Heart right ventricle (tissue), 16 donors: ENCODE measurements around the gene SLC35F3. TPM values are rescaled to one million over a fixed set of nuclear protein-coding genes. Genes with fewer than 3 reads are reported as not detected.

Experiments
- ATAC-seq, 8 donors: fragments of 200-7000 bp; cut with Tn5 transposase; one replicate each; pipeline ENCODE4 v1.9.1; 2020; ENCODE audit warnings: mild to moderate bottlenecking in 8 of 8, moderate library complexity in 8 of 8, moderate number of reproducible peaks in 1 of 8
- DNase-seq, 2 donors: peaks; one replicate each; pipeline ENCODE4 v3.0.0-alpha.2; 2020
- H3K27ac ChIP-seq, 10 donors: fragments of 200-600 bp; sonication (generic) in 2 of 10; one replicate each; pipeline versions ENCODE4 v1.5.0 to v1.8.0; 2020 to 2022; ENCODE audit warnings: mild to moderate bottlenecking in 3 of 10
- H3K27me3 ChIP-seq, 7 donors: fragments of 200-600 bp; one replicate each; pipeline ENCODE4 v1.8.0; 2021 to 2022; ENCODE audit warnings: mild to moderate bottlenecking in 2 of 7
- H3K36me3 ChIP-seq, 9 donors: fragments of 200-600 bp; sonication (generic) in 1 of 9; one replicate each; pipeline versions ENCODE4 v1.5.0 to v1.8.0; 2020 to 2022; ENCODE audit warnings: mild to moderate bottlenecking in 2 of 9
- H3K4me1 ChIP-seq, 9 donors: fragments of 200-600 bp; sonication (generic) in 1 of 9; one replicate each; pipeline versions ENCODE4 v1.5.0 to v1.8.0; 2020 to 2022; ENCODE audit warnings: mild to moderate bottlenecking in 4 of 9
- H3K4me3 ChIP-seq, 10 donors: fragments of 200-600 bp; sonication (generic) in 2 of 10; one replicate each; pipeline versions ENCODE4 v1.5.0 to v1.8.0; 2020 to 2022; ENCODE audit warnings: mild to moderate bottlenecking in 7 of 10, moderate library complexity in 2 of 10
- H3K9me3 ChIP-seq, 11 donors: fragments of 200-600 bp in 10 of 11; sonication (generic) in 2 of 11; one replicate each; pipeline versions ENCODE4 v1.5.0 to v1.8.0; 2013 to 2022; ENCODE audit warnings: mild to moderate bottlenecking in 2 of 11, control low read depth in 1 of 11, moderate library complexity in 1 of 11
- WGBS, 2 donors: extraction: QIAGEN DNeasy Blood & Tissue Kit; methylation state at CpG; one replicate each; pipeline ENCODE4 v1.1.7; 2013; ENCODE audit warnings: inconsistent platforms in 1 of 2; 5-methylcytosine and 5-hydroxymethylcytosine counted together
- intact Hi-C, 10 donors: fragments of 100-400 bp; cut with DNase I; formaldehyde crosslinking; loops; one replicate each; pipeline versions ENCODE4 v1.11.1 to v1.14.2; 2022
- polyA plus RNA-seq, 2 donors: library from polyadenylated mRNA; stranded (reverse); fragments of 200-250 nt; gene quantifications; one replicate each; pipeline ENCODE4 v1.2.3, GENCODE V29; 2013
- total RNA-seq, 10 donors: library from RNA; stranded (reverse); fragmentation: NEBNext Ultra II Directional in 3 of 10; extraction: Animal tissue kit (Norgen Biotek cat#: 25700) in 3 of 10; gene quantifications; one replicate each; pipeline versions ENCODE4 v1.2.1 to v1.2.4, GENCODE V29; 2021 to 2023
- TF ChIP-seq, protein P1 (sequence below), 9 donors: fragments of 200-600 bp; sonication (generic) in 2 of 9; IDR thresholded peaks; one replicate each; pipeline versions ENCODE4 v1.5.0 to v1.8.0; 2021 to 2022; ENCODE audit warnings: antibody characterized with exemption in 9 of 9, mild to moderate bottlenecking in 5 of 9, moderate library complexity in 1 of 9
- donor health status: Arrhythmogenic right ventricular cardiomyopathy.
- donor health status: ischemic (EF 13 %, LVEDD 7.1; RV severe dilation, severe dysfunction).
- donor health status: healthy with polysubstance abuse.
- donor health status: DM: no; HTN: yes; CAD: no.
- donor health status: DM: no; HTN: no; CAD: no.
- donor health status: ischemic (EF 25% LVEDD 6.9; RV normal size, moderate dysfunction).
- donor health status: ischemic (EF 25% LVEDD 5.7; RV mildly dilated, moderate dysfunction).
- donor health status: healthy.
- donor health status: DM: yes; HTN: yes; CAD: no.
- donor health status: Ischemic cardiomyopathy.
- donor health status: ischemic (EF 35%, LVEDD 5.7; RV mildly dilated, moderate dysfunction).
- donor health status: nonischemic (EF 11% LVEDD 7.7; RV severe dilation, severe dysfunction).
- donor health status: DM: yes; HTN: yes; CAD: no.
- donor health status: PGD.
- donor health status: ischemic (EF 29% LVEDD 5.4; RV normal size, mild dysfunction).
- donor health status: nonischemic (EF 23%, LVEDD 6.1; RV moderate dilation, normal function).

The SLC35F3 gene
- total and polyA plus RNA-seq, 12 donors, result 0.04 to 0.09 (median 0.09) TPM; not detected in 9

DNA sequence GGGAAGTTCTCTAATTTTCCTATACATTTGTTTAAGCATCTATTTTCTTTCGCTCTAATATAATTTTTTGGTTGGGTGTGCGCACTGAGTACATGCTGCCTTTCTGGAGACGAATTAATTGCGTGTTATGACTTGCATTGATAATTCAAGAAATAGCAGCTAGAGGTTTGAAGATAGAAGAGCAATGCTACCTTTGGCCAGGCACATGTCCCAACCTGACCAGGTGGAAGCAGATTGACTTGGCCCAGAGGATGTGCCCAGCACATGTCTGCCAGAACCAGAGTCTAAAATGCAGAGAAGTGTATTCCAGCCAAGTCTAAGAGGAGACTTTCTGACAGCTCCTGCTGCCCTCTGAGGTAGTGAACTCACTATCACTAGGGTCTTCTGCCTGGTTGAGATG, 114.3 kb downstream of the SLC35F3 start:
- DNase-seq, result no peak
- H3K36me3 ChIP-seq, result no peaks in the 10 kb centered on the region
- 94 to 96% methylated on average over 4 of the region's 4 CpGs for WGBS, 2 donors
- no peaks in the 10 kb centered on the region for H3K27me3 ChIP-seq
- H3K4me3 ChIP-seq, result no peak overlapping the region
- intact Hi-C loops, result no loop called here
- H3K27ac ChIP-seq, result no peak overlapping the region
- no peak for ATAC-seq
- no peaks in the 10 kb centered on the region for H3K4me1 ChIP-seq
- peaks cover 0 to 6% (median 0%) of the 10 kb centered on the region in 11 donors for H3K9me3 ChIP-seq
- TF ChIP-seq, protein P1, sequence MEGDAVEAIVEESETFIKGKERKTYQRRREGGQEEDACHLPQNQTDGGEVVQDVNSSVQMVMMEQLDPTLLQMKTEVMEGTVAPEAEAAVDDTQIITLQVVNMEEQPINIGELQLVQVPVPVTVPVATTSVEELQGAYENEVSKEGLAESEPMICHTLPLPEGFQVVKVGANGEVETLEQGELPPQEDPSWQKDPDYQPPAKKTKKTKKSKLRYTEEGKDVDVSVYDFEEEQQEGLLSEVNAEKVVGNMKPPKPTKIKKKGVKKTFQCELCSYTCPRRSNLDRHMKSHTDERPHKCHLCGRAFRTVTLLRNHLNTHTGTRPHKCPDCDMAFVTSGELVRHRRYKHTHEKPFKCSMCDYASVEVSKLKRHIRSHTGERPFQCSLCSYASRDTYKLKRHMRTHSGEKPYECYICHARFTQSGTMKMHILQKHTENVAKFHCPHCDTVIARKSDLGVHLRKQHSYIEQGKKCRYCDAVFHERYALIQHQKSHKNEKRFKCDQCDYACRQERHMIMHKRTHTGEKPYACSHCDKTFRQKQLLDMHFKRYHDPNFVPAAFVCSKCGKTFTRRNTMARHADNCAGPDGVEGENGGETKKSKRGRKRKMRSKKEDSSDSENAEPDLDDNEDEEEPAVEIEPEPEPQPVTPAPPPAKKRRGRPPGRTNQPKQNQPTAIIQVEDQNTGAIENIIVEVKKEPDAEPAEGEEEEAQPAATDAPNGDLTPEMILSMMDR (IDR thresholded peaks at IDR 0.05), result no peak

DNA sequence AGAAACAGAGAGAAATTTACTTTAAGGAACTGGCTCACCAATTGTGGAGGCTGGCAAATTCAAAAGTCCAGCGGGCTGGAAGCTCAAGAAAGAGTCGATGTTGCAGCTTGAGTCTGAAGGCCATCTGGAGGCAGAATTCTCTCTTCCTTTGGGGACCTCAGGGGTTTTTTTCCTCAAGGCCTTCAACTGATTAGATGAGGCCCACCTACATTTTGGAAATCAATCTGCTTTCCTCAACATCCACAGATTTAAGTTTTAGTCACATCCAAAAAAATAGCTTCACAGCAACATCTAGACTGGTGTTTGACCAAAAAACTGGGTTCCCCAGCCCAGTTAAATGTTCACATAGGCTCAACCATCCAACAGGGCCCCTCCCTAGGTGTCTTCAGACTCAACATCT, 114.9 kb downstream of the SLC35F3 start:
- no peak for ATAC-seq
- 91 to 96% methylated on average over 2 of the region's 2 CpGs for WGBS, 2 donors

DNA sequence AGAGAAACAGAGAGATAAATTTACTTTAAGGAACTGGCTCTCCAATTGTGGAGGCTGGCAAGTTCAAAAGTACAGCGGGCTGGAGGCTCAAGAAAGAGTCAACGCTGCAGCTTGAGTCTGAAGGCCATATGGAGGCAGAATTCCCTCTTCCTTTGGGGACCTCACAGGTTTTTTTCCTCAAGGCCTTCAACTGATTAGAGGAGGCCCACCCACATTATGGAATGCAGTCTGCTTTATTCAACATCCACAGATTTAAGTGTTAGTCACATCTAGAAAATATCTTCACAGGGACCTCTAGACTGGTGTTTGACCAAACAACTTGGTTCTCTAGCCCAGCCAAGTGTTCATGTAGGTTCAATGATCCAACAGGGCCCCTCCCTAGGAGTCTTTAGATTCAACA, 117.8 kb downstream of the SLC35F3 start:
- DNase-seq (no peak), ATAC-seq (no peak)
- Histone ChIP-seq H3K4me3 (no peak overlapping the region), H3K4me1 (no peaks in the 10 kb centered on the region), H3K27me3 (no peaks in the 10 kb centered on the region), H3K27ac (no peak overlapping the region), H3K9me3 (no peaks in the 10 kb centered on the region), H3K36me3 (no peaks in the 10 kb centered on the region)
- TF ChIP-seq, protein P1 (IDR thresholded peaks at IDR 0.05), result no peak
- 89 to 98% methylated on average over 2 of the region's 2 CpGs for WGBS, 2 donors
- intact Hi-C loops, result loop anchor here in 1 of 10 donors (10.0 kb wide), 1 partner anchor 58 kb away; no protein-coding TSS in a partner anchor

More for the DNA sequence above, 114.9 kb downstream of the SLC35F3 start:
- TF ChIP-seq, protein P1 (IDR thresholded peaks at IDR 0.05), result no peak
- peaks cover 0 to 6% (median 0%) of the 10 kb centered on the region in 11 donors for H3K9me3 ChIP-seq
- no peaks in the 10 kb centered on the region for H3K36me3 ChIP-seq
- no peak overlapping the region for H3K4me3 ChIP-seq
- no peaks in the 10 kb centered on the region for H3K4me1 ChIP-seq
- no peak overlapping the region for H3K27ac ChIP-seq
- H3K27me3 ChIP-seq, result no peaks in the 10 kb centered on the region
- DNase-seq, result no peak
- intact Hi-C loops, result no loop called here

DNA sequence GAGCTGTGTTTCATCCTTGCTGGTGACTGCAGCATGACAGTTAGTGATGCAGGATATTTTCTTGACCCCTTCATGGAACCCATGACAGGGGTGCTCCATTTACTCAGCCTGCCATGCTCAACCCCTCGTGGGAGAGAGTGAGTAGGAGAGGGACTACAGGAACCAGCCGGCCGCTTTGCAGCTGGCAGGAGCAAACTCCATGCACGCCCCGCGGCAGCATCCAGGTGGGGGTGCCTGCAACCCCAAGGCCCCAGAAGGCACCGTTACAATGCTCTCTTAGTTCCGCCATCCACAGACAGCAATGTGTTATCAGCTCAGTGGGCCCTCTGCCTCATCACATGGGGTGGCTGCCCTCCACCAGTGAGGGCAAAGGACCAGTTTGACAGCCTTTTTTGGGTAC, 135.1 kb downstream of the SLC35F3 start:
- peaks cover 0 to 8% (median 0%) of the 10 kb centered on the region in 11 donors for H3K9me3 ChIP-seq
- peaks cover 0 to 8% (median 0%) of the 10 kb centered on the region in 7 donors for H3K27me3 ChIP-seq
- WGBS, 2 donors, result 85 to 86% methylated on average over 8 of the region's 8 CpGs
- DNase-seq (no peak), ATAC-seq (no peak)
- intact Hi-C loops, result no loop called here
- H3K4me3 ChIP-seq, result no peak overlapping the region
- H3K4me1 ChIP-seq, result no peaks in the 10 kb centered on the region
- H3K27ac ChIP-seq, result no peak overlapping the region
- no peaks in the 10 kb centered on the region for H3K36me3 ChIP-seq
- TF ChIP-seq, protein P1 (IDR thresholded peaks at IDR 0.05), result no peak
